ENCODE results near the gene EIF4H.

EIF4H gene

GRCh38 chr7:74230446-74231231 lies 56.5 kb downstream of the EIF4H start:
- Mint-ChIP-seq H3K4me1 (ENCODE audit: low read depth) (peaks cover 21% of the 10 kb centered on the region), H3K27ac (peak overlapping the region; percentile 55), H3K4me3 (no peak overlapping the region)

GRCh38 chr7:74231232-74231590 lies 57.1 kb downstream of the EIF4H start:
- Mint-ChIP-seq H3K9me3 (no peaks in the 10 kb centered on the region), H3K27me3 (ENCODE audit: low read depth) (no peaks in the 10 kb centered on the region), H3K36me3 (ENCODE audit: low read depth) (peaks cover 53% of the 10 kb centered on the region), H3K27ac (peak overlapping the region; percentile 55), H3K4me1 (ENCODE audit: low read depth) (peaks cover 22% of the 10 kb centered on the region), H3K4me3 (no peak overlapping the region)
- DNase-seq (ENCODE audit: low spot score): no peak

More at GRCh38 chr7:74230446-74231231, 56.5 kb downstream of the EIF4H start:
- peaks cover 54% of the 10 kb centered on the region for H3K36me3 Mint-ChIP-seq (ENCODE audit: low read depth)
- no peak for DNase-seq (ENCODE audit: low spot score)
- no peaks in the 10 kb centered on the region for H3K9me3 Mint-ChIP-seq
- H3K27me3 Mint-ChIP-seq (ENCODE audit: low read depth): no peaks in the 10 kb centered on the region

GRCh38 chr7:74233655-74234285 lies 59.6 kb downstream of the EIF4H start:
- Mint-ChIP-seq H3K27me3 (ENCODE audit: low read depth) (no peaks in the 10 kb centered on the region), H3K36me3 (ENCODE audit: low read depth) (peaks cover 61% of the 10 kb centered on the region)

GRCh38 chr7:74235518-74236268 lies 61.5 kb downstream of the EIF4H start:
- no peak for DNase-seq (ENCODE audit: low spot score)
- Mint-ChIP-seq H3K27me3 (ENCODE audit: low read depth) (no peaks in the 10 kb centered on the region), H3K4me1 (ENCODE audit: low read depth) (peaks cover 30% of the 10 kb centered on the region), H3K27ac (peak overlapping the region; percentile 55), H3K36me3 (ENCODE audit: low read depth) (peaks cover 55% of the 10 kb centered on the region), H3K9me3 (no peaks in the 10 kb centered on the region), H3K4me3 (peak overlapping the region; percentile 61)

More at GRCh38 chr7:74233655-74234285, 59.6 kb downstream of the EIF4H start:
- DNase-seq (ENCODE audit: low spot score): no peak
- Mint-ChIP-seq H3K27ac (no peak overlapping the region), H3K4me1 (ENCODE audit: low read depth) (peaks cover 30% of the 10 kb centered on the region), H3K9me3 (no peaks in the 10 kb centered on the region), H3K4me3 (no peak overlapping the region)

- no peak for DNase-seq (ENCODE audit: low spot score)
- Mint-ChIP-seq H3K27ac (peak overlapping the region; percentile 55), H3K27me3 (ENCODE audit: low read depth) (no peaks in the 10 kb centered on the region), H3K9me3 (no peaks in the 10 kb centered on the region), H3K36me3 (ENCODE audit: low read depth) (peaks cover 52% of the 10 kb centered on the region), H3K4me1 (ENCODE audit: low read depth) (peaks cover 28% of the 10 kb centered on the region), H3K4me3 (peak overlapping the region; percentile 61)
These were observed 62.1 kb downstream of the EIF4H start for GRCh38 chr7:74236284-74236683.

- Mint-ChIP-seq H3K4me1 (ENCODE audit: low read depth) (peaks cover 24% of the 10 kb centered on the region), H3K27me3 (ENCODE audit: low read depth) (no peaks in the 10 kb centered on the region), H3K36me3 (ENCODE audit: low read depth) (peaks cover 48% of the 10 kb centered on the region), H3K4me3 (no peak overlapping the region), H3K9me3 (no peaks in the 10 kb centered on the region), H3K27ac (no peak overlapping the region)
- DNase-seq (ENCODE audit: low spot score): no peak
These were observed 66.3 kb downstream of the EIF4H start for GRCh38 chr7:74240482-74240881.

GRCh38 chr7:74242122-74242443 lies 67.9 kb downstream of the EIF4H start:
- Mint-ChIP-seq H3K4me3 (no peak overlapping the region), H3K9me3 (no peaks in the 10 kb centered on the region), H3K27me3 (ENCODE audit: low read depth) (no peaks in the 10 kb centered on the region), H3K36me3 (ENCODE audit: low read depth) (peaks cover 42% of the 10 kb centered on the region), H3K27ac (peak overlapping the region; percentile 9), H3K4me1 (ENCODE audit: low read depth) (peaks cover 14% of the 10 kb centered on the region)
- no peak for DNase-seq (ENCODE audit: low spot score)

GRCh38 chr7:74246497-74246896 lies 72.3 kb downstream of the EIF4H start:
- H3K9me3 Mint-ChIP-seq: no peaks in the 10 kb centered on the region
- H3K4me1 Mint-ChIP-seq (ENCODE audit: low read depth): peaks cover 16% of the 10 kb centered on the region
- no peaks in the 10 kb centered on the region for H3K27me3 Mint-ChIP-seq (ENCODE audit: low read depth)
- no peak overlapping the region for H3K27ac Mint-ChIP-seq
- no peak overlapping the region for H3K4me3 Mint-ChIP-seq
- H3K36me3 Mint-ChIP-seq (ENCODE audit: low read depth): peaks cover 54% of the 10 kb centered on the region
- no peak for DNase-seq (ENCODE audit: low spot score)
